ENCODE results near the gene TTLL7.
"Not testable (repeated sequence)": the region's sequence is repeated elsewhere in the genome, so short reads cannot be mapped to it uniquely, and the experiment has no call there.

The TTLL7 gene

DNA sequence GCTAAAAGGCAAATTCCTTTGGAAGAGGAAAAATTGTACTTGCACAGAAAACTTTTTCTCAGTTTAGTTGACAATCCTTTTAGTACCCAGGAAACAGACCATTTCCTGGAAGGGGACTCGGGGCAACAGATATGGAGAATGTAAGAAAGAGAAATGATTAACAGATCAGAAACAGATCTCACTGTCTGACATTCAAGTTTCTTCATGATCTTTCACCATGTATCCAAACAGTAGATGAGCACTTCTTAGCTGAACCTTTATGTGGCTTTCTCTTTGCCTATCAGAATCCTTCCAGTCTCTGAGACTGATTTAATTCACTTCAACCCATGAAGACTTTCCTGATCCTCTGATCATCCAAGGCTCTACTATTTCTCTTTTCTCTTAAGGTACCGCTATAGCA is 2.7 kb downstream of the TTLL7 start:
- DNase-seq = no peak

- DNase-seq = no peak
Measured at GRCh38 chr1:83995649-83996048, 3.3 kb downstream of the TTLL7 start.

- no peak for DNase-seq
Measured at GRCh38 chr1:83994111-83994510, 4.8 kb downstream of the TTLL7 start.

GRCh38 chr1:83990734-83991133 is 8.2 kb downstream of the TTLL7 start:
- no peak for DNase-seq

- DNase-seq = no peak
Measured at GRCh38 chr1:83985048-83985447, 13.9 kb downstream of the TTLL7 start.

DNA sequence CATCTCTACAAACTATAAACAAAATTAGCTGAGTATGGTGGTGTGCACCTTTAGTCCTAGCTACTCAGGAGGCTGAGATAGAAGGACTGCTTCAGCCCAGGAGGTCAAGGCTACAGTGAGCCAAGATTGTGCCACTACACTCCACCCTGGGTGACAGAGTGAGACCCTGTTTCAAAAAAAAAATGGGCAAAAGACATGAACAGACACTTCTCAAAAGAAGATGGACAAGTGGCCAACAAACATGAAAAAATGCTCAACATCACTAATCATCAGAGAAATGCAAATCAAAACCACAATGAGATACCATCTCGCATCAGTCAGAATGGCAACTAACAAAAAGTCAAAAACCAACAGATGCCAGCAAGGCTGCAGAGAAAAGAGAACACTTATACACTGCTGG is 15.0 kb downstream of the TTLL7 start:
- not testable (repeated sequence) for DNase-seq

GRCh38 chr1:83978056-83978455 is 20.9 kb downstream of the TTLL7 start:
- no peak for DNase-seq

DNA sequence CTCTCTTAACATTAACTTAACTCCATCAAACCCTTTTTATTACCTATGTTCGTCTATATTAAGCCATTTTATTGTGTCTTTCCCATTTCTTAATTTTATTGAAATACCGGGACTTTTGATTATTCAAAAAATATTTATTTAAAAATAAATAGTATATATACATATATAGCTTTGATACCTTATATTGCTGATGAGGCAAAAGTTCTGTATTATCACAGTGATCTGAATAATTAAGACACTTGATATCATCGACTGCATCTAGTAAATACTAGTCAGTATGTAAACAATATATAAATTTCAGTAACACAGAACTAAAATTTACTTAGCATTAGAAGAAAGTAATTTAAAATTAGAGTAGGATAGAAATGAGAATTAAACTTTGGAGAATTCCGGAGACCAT is 22.0 kb downstream of the TTLL7 start:
- DNase-seq = no peak

GRCh38 chr1:83970802-83971201 is 28.1 kb downstream of the TTLL7 start:
- DNase-seq = no peak

DNA sequence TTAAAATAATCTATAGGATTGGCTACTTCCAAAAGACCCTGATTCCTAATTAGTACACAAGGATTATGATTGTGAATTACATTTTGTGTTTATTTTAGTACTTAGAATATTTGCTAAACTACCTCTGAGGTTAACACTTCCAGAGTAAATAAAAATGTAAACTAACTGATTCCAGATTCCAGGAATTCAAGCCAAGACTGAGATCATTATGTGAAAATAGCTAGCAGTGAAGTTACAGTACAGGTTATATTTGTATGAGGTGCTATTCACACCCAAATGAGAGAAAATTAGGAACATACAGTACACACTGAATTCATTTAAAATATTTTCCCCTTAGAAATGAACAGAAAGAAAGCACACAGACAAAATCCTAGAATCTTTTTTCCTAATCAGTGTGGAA is 28.8 kb downstream of the TTLL7 start:
- DNase-seq = no peak

DNA sequence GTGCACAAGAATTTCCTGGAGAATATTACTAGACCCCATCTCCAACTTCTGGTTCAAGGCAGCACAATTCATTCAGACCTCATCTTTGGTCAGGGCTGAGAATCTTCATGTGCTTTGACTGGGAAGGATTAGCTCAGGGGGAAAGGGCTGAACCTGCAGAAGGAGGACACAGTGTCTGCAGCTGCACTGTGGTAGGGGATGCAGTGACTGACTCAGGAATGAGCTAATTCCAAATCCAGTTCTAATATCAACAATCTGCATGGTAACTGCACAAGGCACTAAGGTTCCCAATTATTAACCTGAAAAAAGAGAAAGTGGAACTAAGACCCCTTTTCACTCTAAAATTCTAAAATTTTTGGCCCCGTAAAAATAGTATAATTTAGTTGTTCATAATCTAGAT is 31.6 kb downstream of the TTLL7 start:
- DNase-seq = no peak

DNA sequence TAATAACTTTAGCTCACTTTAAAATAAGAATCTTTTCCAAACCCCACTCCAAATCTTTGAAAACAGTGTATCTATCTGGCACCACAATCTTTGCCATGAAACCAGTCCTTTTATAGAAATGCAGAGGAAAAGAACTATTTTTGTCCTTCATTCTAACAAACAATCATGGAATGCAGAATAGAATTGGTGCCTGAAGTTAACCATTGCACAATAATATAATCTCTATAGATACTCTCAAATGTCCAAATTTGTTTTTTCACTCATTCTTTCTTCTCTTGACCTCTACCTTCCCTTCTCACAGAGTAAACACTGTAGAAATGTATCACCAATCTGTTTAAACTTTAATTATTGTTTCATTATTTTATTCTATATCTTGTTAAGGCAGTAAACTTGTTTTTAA is 34.8 kb downstream of the TTLL7 start:
- no peak for DNase-seq

DNA sequence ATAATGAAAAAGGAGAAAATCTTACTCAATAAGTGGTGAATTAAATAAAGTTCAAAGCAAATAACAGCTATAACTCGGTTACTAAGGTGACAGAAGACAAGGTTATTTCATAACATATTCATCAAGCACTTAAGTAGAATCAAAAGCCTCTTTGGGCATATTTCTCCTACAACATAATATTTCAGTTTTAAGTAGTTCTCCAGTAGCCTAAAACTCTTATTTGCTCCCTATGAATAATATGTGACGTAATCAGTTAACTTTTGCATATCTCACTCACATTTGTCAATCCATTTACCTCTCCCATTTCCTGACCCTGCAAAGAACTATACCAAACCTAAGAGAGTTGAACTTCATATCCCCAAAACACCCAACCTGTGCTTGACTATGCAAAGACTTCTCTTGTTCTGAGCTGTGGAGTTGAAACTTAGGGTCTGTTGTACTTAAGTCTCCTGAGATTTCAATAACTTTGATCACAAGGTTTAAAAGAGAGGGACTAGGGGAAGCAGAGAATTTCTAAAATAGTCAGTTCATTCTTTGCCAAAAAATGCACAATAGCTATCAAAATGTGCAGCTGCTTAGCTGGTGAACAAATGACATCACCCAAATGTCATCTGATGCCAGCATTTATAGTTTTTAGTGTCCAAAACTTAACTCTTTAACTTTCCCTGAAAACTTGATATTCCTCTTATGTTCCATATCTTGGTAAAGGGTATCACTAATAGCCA is 37.2 kb downstream of the TTLL7 start:
- DNase-seq = no peak

DNA sequence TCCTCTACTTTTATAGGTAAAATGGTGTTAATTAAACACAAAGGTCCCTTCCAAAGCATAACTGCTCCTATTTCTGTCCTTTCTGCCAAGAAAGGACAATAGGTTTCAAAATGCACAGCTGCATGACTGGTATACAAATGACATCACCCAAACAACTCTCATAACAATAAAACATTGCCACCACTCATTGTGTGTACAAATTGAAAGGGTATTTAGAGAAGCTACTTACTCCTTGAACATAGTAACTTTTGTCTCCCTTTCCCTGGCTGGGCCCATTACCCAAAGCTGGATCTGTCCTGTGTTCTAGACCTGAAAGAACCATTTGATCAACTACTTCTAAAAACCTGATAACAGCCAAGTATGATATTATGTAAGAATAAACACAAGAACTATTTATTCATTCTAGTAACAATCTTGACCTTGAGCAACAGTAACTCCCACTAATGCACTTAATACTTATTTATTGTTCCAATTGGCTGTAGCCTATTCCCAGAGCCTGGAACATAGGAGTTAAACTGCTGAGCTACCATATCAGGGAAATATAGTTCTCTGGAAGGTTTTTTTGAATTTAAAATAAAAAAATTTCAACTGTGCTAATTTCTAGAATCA is 38.2 kb downstream of the TTLL7 start:
- DNase-seq = no peak

GRCh38 chr1:83959824-83960498 is 39.0 kb downstream of the TTLL7 start:
- DNase-seq = no peak

- DNase-seq = no peak
Measured at GRCh38 chr1:83958704-83959103, 40.2 kb downstream of the TTLL7 start.

GRCh38 chr1:83954166-83954823 is 44.6 kb downstream of the TTLL7 start:
- no peak for DNase-seq

DNA sequence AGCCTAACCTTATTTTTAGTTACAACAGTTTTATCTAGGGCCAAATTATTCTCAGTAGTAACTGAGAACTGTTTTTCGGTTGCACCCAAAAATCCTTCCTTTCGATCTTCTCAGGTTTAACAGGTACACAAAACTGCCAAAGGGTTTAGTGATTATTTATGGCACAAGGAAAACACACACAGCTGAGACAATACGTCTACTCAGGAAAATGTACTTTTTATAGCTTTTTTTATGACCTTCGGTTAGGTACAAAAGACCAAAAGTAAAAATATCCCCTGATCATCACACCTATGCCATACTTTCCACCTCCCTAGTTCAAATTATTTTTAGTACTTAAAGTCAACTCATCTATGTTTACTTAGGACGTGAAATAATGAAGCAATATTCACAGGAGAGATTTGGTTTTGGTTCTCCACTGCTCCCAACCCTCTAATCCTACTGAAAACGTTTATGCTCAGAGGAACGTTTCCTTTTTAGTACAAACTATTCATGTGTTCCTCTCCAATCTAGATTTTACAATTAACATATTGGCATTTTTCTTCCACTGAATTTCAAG is 48.7 kb downstream of the TTLL7 start:
- DNase-seq = no peak

- no peak for DNase-seq
Measured at GRCh38 chr1:83942914-83943313, 56.0 kb downstream of the TTLL7 start.

GRCh38 chr1:83934550-83934949 is 64.4 kb downstream of the TTLL7 start:
- DNase-seq = no peak

DNA sequence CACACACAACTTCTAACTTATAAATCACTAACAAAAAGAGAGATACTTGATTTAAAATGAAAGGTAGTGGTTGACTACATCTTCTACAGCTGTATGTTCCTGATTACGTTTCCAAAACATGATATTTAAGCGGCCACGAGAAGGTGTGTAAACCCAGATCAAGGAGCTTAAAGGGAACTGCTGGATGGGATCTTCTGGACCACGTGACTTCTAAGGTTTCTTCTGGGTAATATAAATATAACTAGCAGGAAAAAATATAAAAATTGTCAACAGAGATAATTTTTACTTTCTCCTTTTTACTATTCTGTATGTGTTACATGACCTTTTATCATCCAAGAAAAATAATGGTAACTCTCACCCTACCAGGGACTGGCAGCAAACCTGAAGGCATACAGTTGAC is 66.2 kb downstream of the TTLL7 start:
- no peak for DNase-seq

- no peak for DNase-seq
Measured at GRCh38 chr1:83932281-83932680, 66.7 kb downstream of the TTLL7 start.

- DNase-seq = peak in 3 of 6 experiments; percentile 7 to 48 (median 41)
Measured at GRCh38 chr1:83931658-83932253, 67.2 kb downstream of the TTLL7 start.

All from stimulated activated naive CD4-positive, alpha-beta T cell (primary cell).